Measurements from ENCODE around the gene RPS27A.
"Not testable (repeated sequence)": the region's sequence is repeated elsewhere in the genome, so short reads cannot be mapped to it uniquely, and the experiment has no call there.

DNA sequence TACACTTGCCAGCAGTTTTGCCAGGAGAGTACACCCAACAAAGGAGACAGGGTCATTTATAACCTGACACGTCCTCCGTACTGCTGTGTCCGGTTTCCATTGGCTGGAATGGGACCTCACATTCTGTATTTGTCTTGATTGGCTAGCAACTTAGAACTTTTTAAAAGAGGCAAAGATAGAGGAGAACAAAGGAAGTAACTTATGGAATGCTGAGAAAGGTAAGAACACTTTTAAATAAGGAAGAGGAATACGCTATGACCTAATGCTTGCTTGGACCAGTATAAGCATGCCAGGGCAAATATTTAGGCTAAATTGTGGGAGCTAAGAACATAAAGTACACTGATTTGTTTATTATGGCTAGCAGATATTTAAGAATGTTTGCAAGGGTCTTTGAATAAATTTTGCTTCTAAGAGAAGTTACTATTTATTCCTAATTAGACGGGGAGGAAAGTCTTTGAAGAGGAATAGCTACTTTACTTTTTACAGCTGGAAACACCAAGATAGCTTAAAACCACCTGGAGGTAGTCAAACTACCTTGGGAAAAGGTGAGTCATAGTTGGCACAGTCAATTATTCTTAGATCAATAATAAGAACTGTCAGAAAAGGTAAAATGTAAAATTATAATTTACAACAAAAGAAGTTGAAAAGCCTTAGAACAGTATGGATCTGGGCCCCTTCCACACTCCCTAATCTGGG, 48.5 kb downstream of the RPS27A start:
- TF ChIP-seq TAF1 (IDR thresholded peaks at IDR 0.05; ENCODE audit: borderline replicate concordance, low read depth, low read length); POLR2AphosphoS5 (IDR thresholded peaks at IDR 0.05; ENCODE audit: low read depth, low read length); POLR2A (IDR thresholded peaks at IDR 0.05; ENCODE audit: low read depth, low read length): not testable (repeated sequence)

Measured in GM12892 (cell line).